ENCODE data around the gene ARL15.

GRCh38 chr5:54171645-54172384 is 138.6 kb downstream of the ARL15 start:
- no peak for TF ChIP-seq POLR2A (IDR thresholded peaks at IDR 0.05)
- TF ChIP-seq, protein P1, sequence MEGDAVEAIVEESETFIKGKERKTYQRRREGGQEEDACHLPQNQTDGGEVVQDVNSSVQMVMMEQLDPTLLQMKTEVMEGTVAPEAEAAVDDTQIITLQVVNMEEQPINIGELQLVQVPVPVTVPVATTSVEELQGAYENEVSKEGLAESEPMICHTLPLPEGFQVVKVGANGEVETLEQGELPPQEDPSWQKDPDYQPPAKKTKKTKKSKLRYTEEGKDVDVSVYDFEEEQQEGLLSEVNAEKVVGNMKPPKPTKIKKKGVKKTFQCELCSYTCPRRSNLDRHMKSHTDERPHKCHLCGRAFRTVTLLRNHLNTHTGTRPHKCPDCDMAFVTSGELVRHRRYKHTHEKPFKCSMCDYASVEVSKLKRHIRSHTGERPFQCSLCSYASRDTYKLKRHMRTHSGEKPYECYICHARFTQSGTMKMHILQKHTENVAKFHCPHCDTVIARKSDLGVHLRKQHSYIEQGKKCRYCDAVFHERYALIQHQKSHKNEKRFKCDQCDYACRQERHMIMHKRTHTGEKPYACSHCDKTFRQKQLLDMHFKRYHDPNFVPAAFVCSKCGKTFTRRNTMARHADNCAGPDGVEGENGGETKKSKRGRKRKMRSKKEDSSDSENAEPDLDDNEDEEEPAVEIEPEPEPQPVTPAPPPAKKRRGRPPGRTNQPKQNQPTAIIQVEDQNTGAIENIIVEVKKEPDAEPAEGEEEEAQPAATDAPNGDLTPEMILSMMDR (IDR thresholded peaks at IDR 0.05), result no peak
